HFFc6 (cell line): ENCODE results near the gene CTNNBL1. TPM values are rescaled to one million over a fixed set of nuclear protein-coding genes. Genes with fewer than 3 reads are reported as not detected.

ENCODE experiments used
- DNase-seq: peaks from one replicate; pipeline ENCODE4 v3.0.0-alpha.2; 2018
- H3K27ac Mint-ChIP-seq: 2 replicates; pipeline ENCODE4 v1.8.0; 2020; ENCODE audit warnings: mild to moderate bottlenecking, mixed read lengths
- H3K27me3 Mint-ChIP-seq: 2 replicates; pipeline ENCODE4 v1.8.0; 2021; ENCODE audit warnings: mild to moderate bottlenecking, moderate library complexity, mixed read lengths; ENCODE audit not compliant: insufficient read depth
- H3K36me3 Mint-ChIP-seq: 2 replicates; pipeline ENCODE4 v1.8.0; 2021; ENCODE audit warnings: low read depth, mixed read lengths
- H3K4me1 Mint-ChIP-seq: 2 replicates; pipeline ENCODE4 v1.8.0; 2020; ENCODE audit warnings: low read depth, mixed read lengths
- H3K4me3 Mint-ChIP-seq: 2 replicates; pipeline ENCODE4 v1.8.0; 2020; ENCODE audit warnings: mild to moderate bottlenecking, moderate library complexity, mixed read lengths
- H3K9me3 Mint-ChIP-seq: 2 replicates; pipeline ENCODE4 v1.8.0; 2020; ENCODE audit warnings: mild to moderate bottlenecking, mixed read lengths
- total RNA-seq, 6 experiments: library from RNA; stranded (reverse); fragmentation: NEBNext Ultra II Directional; extraction: Animal tissue kit (Norgen Biotek cat#: 25700); gene quantifications; 2 replicates in 1 of 6; 3 replicates in 5 of 6; pipeline ENCODE4 v1.2.3, GENCODE V29; 2021
- TF ChIP-seq, protein P1 (sequence below): fragments of 200-600 bp; sonication (generic); IDR thresholded peaks from 2 replicates; pipeline ENCODE4 v1.5.0; 2021; ENCODE audit warnings: antibody characterized with exemption, mild to moderate bottlenecking

The CTNNBL1 gene
- total RNA-seq, 6 experiments from 2014 or later: 49.7 to 62.4 (median 59.5) TPM

- Mint-ChIP-seq H3K27ac (no peak overlapping the region), H3K27me3 (peaks cover 68% of the 10 kb centered on the region), H3K4me1 (no peaks in the 10 kb centered on the region), H3K4me3 (no peak overlapping the region), H3K36me3 (no peaks in the 10 kb centered on the region), H3K9me3 (no peaks in the 10 kb centered on the region)
- DNase-seq: no peak
- TF ChIP-seq, protein P1, sequence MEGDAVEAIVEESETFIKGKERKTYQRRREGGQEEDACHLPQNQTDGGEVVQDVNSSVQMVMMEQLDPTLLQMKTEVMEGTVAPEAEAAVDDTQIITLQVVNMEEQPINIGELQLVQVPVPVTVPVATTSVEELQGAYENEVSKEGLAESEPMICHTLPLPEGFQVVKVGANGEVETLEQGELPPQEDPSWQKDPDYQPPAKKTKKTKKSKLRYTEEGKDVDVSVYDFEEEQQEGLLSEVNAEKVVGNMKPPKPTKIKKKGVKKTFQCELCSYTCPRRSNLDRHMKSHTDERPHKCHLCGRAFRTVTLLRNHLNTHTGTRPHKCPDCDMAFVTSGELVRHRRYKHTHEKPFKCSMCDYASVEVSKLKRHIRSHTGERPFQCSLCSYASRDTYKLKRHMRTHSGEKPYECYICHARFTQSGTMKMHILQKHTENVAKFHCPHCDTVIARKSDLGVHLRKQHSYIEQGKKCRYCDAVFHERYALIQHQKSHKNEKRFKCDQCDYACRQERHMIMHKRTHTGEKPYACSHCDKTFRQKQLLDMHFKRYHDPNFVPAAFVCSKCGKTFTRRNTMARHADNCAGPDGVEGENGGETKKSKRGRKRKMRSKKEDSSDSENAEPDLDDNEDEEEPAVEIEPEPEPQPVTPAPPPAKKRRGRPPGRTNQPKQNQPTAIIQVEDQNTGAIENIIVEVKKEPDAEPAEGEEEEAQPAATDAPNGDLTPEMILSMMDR: no peak
Observed at GRCh38 chr20:37920270-37920669, 226.4 kb downstream of the CTNNBL1 start.

DNA sequence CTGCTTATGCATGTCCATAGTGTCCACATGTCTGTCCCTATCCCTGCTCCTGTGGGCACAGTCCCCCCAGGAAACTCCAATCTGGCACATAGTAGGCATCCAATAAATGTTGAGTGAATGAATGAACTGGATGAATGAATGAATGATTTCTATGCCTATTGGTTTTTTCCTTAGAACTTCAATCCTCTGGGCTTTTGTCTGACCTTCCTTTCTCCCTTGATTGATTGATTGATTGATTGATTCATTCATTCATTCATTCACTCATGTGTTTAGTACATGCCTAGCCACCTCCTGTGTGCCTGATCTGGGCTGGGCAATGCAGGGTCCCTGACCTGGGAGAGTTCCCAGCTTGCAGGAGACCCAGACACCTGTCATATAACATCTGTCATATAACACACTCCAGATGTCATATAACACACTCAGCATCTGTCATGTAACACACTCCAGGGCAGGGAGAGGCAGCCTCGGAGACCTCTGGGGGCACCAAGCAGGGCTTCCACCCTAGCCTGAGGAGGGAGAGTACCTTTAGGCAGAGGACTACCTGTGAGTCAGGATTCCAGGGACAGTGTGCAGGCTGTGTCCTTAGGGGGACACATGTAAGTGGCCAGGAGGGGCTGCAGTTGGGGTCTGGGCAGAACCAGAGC lies 227.0 kb downstream of the CTNNBL1 start:
- TF ChIP-seq, protein P1: no peak
- Mint-ChIP-seq H3K27me3 (peaks cover 68% of the 10 kb centered on the region), H3K4me3 (no peak overlapping the region), H3K27ac (no peak overlapping the region), H3K36me3 (no peaks in the 10 kb centered on the region), H3K9me3 (no peaks in the 10 kb centered on the region), H3K4me1 (no peaks in the 10 kb centered on the region)
- DNase-seq: no peak

GRCh38 chr20:37921341-37921929 lies 227.6 kb downstream of the CTNNBL1 start:
- TF ChIP-seq, protein P1: no peak
- no peak for DNase-seq
- Mint-ChIP-seq H3K9me3 (no peaks in the 10 kb centered on the region), H3K27me3 (peaks cover 65% of the 10 kb centered on the region), H3K4me1 (no peaks in the 10 kb centered on the region), H3K4me3 (no peak overlapping the region), H3K27ac (no peak overlapping the region), H3K36me3 (no peaks in the 10 kb centered on the region)

Other genes with a start within 250 kb of the CTNNBL1 start
- not detected for gene NNAT, start 172.8 kb upstream of the CTNNBL1 start, total RNA-seq
- gene BLCAP, start 166.2 kb upstream of the CTNNBL1 start, total RNA-seq: 100 to 1,000 TPM in 2 of 6 experiments, 10 to 100 TPM in 4; 83.7 to 110 (median 97.3) TPM
- under 1 TPM in 4 of 6 experiments, not detected in 2; 0.12 to 0.95 (median 0.55) TPM for gene VSTM2L, start 209.1 kb downstream of the CTNNBL1 start, total RNA-seq